Measurements from ENCODE around the gene PRPF40A.

PRPF40A gene

GRCh38 chr2:152613235-152613634, 104.0 kb downstream of the PRPF40A start:
- no peak for DNase-seq

GRCh38 chr2:152611458-152612231, 105.6 kb downstream of the PRPF40A start:
- DNase-seq = no peak

- no peak for DNase-seq
These were observed 107.6 kb downstream of the PRPF40A start for GRCh38 chr2:152609699-152610098.

GRCh38 chr2:152609154-152609553, 108.1 kb downstream of the PRPF40A start:
- DNase-seq = no peak

GRCh38 chr2:152607793-152608300, 109.4 kb downstream of the PRPF40A start:
- DNase-seq = no peak

- DNase-seq = no peak
These were observed 110.3 kb downstream of the PRPF40A start for GRCh38 chr2:152606941-152607340.

GRCh38 chr2:152606081-152606480, 111.2 kb downstream of the PRPF40A start:
- no peak for DNase-seq

- no peak for DNase-seq
These were observed 114.1 kb downstream of the PRPF40A start for GRCh38 chr2:152603166-152603565.

GRCh38 chr2:152602750-152603149, 114.5 kb downstream of the PRPF40A start:
- DNase-seq = no peak

Measured in activated CD4-positive, alpha-beta T cell treated with anti-CD3 and anti-CD28 coated beads for 48 hours (primary cell).